GM20000 (cell line): ENCODE results near the gene PBX2.
"Not testable (repeated sequence)": the region's sequence is repeated elsewhere in the genome, so short reads cannot be mapped to it uniquely, and the experiment has no call there.

Source experiments
- DNase-seq: peaks from one replicate; pipeline ENCODE4 v3.0.0; 2012; ENCODE audit warnings: low spot score
- CTCF ChIP-seq: IDR thresholded peaks from 2 replicates; pipeline ENCODE4 v1.5.1; 2012; ENCODE audit warnings: mild to moderate bottlenecking, control low read depth; ENCODE audit errors: extremely low read depth, missing control alignments

The PBX2 gene

GRCh38 chr6:32194825-32195651, 5.0 kb upstream of the PBX2 start:
- no peak for DNase-seq
- TF ChIP-seq CTCF = peak; percentile 21

GRCh38 chr6:32194388-32194787, 4.4 kb upstream of the PBX2 start:
- no peak for DNase-seq
- TF ChIP-seq CTCF = no peak

- DNase-seq = not testable (repeated sequence)
Observed at GRCh38 chr6:32193096-32193495, 3.1 kb upstream of the PBX2 start.

GRCh38 chr6:32192608-32193039, 2.6 kb upstream of the PBX2 start, which contains the start of gene GPSM3:
GPSM3 (minus strand) TSS chr6:32192643; CDS start chr6:32192513, 130 bp downstream.
- no peak for TF ChIP-seq CTCF
- peak; percentile 44 for DNase-seq

GRCh38 chr6:32191696-32192607, 1.9 kb upstream of the PBX2 start:
- no peak for TF ChIP-seq CTCF
- no peak for DNase-seq

GRCh38 chr6:32190911-32191677, 1.1 kb upstream of the PBX2 start:
- DNase-seq = no peak
- TF ChIP-seq CTCF = no peak

GRCh38 chr6:32189742-32190053, 304 bp downstream of the PBX2 start:
- TF ChIP-seq CTCF = no peak
- DNase-seq = no peak
